Bronchial smooth muscle cell (primary cell): ENCODE measurements around the gene DMRT1. TPM values are rescaled to one million over a fixed set of nuclear protein-coding genes. Genes with fewer than 3 reads are reported as not detected.

ENCODE experiments used
- total RNA-seq: library from RNA; depleted of rRNA; stranded (reverse); fragments of >200 nt; gene quantifications from 2 replicates; pipeline ENCODE4 v1.2.1, GENCODE V29; 2014

Gene DMRT1
- total RNA-seq: not detected in 2 replicates

DNA sequence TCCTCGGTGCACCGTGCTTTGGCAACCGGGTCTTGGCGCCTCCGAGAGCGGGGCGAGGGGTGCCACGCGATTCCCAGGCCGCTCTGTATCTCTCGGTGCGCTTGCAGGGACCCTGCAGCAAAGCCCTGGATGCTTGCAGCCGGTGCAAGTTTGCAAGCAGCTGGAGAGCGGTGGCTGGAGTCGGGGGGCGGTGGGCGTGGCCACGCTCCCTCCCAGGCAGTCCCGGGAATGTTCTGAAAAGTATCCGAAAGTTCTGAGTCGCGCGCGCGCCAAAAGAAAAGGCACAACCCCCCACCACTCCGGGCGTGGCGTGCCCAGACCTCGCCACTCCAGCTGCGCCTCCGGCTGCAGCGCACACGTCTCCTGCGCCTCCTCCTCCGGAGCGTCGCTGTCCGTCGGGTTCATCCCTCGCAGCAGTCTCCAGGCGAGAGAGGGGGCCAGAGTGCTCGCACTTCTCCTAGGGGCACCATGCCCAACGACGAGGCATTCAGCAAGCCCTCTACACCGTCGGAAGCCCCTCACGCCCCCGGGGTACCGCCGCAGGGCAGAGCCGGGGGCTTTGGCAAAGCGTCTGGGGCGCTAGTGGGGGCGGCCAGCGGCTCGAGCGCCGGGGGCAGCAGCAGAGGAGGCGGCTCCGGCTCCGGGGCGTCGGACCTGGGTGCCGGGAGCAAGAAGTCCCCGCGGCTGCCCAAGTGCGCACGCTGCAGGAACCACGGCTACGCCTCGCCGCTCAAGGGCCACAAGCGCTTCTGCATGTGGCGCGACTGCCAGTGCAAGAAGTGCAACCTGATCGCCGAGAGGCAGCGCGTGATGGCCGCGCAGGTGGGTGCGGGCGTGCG is at the start of gene DMRT1:
TSS of gene DMRT1 (plus strand) at position 327 of the 839 bp plus-strand sequence. CDS start at position 469, 142 bp downstream.

GRCh38 chr9:976258-976942 is 134.9 kb downstream of the DMRT1 start, which contains the start of gene DMRT3:
Gene DMRT3, plus strand, starts transcription at chr9:976655. Its CDS starts 347 bp downstream, at chr9:977002.

Other genes with a start within 250 kb of the DMRT1 start
- not detected in 2 replicates for gene DMRT3, start 135.0 kb downstream of the DMRT1 start, total RNA-seq
- not detected in 2 replicates for gene DMRT2, start 208.7 kb downstream of the DMRT1 start, total RNA-seq